Measurements from ENCODE around the gene CACNA1E. TPM values are rescaled to one million over a fixed set of nuclear protein-coding genes. Genes with fewer than 3 reads are reported as not detected.

CACNA1E gene
- total and polyA plus RNA-seq, 2 of the 4 experiments (the other 2 are of a cell fraction): not detected

DNA sequence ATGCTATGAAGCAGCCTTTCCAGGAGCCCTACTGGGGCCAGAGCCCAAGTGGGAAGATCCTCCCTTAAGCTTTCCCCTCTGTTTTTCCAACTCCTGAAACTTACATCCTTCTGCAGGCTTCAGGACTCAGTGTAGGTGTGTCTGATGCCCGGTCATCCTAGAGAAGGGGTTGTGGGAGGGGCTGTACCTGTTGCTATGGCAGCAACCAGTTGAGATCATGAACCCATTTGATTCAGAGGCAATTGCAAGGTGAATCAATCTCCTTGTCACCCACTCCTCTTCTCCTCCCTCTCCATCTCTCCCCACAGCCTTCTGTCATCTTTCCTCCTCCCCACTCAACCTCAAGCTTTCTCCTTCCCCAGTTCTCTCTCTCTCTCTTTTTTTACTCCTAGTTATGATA lies 151.8 kb downstream of the CACNA1E start:
- Histone ChIP-seq H3K4me2 (ENCODE audit: low read depth, low read length) (no peak overlapping the region), H3K27me3 (ENCODE audit: control insufficient read depth, insufficient read depth, low read length) (no peaks in the 10 kb centered on the region), H4K20me1 (ENCODE audit: insufficient read depth, low read length) (no peaks in the 10 kb centered on the region), H3K36me3 (ENCODE audit: control insufficient read depth, insufficient read depth, low read length) (no peaks in the 10 kb centered on the region), H4K91ac (ENCODE audit: insufficient read depth, low read depth, low read length) (no peak overlapping the region), H3K9me1 (ENCODE audit: insufficient read depth, low read length) (no peaks in the 10 kb centered on the region), H4K5ac (ENCODE audit: low read depth, low read length) (no peak overlapping the region), H3K27ac (ENCODE audit: insufficient read depth, low read length) (no peak overlapping the region), H2AK9ac (replicated peaks; ENCODE audit: low read depth, low read length, poor library complexity) (no peak overlapping the region), H3K23ac (ENCODE audit: low read depth, low read length) (no peak overlapping the region), H3K14ac (replicated peaks; ENCODE audit: low read depth, low read length) (no peak overlapping the region), H2BK120ac (ENCODE audit: low read depth, low read length) (no peak overlapping the region), H3K79me1 (ENCODE audit: low read depth in 1 of 2, low read length in 2 of 2) (no peaks in the 10 kb centered on the region), H3K56ac (ENCODE audit: extremely low read depth, insufficient read depth, low read length) (no peak overlapping the region), H2BK20ac (ENCODE audit: low read depth, low read length) (no peak overlapping the region), H3K18ac (ENCODE audit: low read depth, low read length) (no peak overlapping the region), H3K9me3 (ENCODE audit: control insufficient read depth, insufficient read depth, low read length) (0 out of 2 replicates have a peak, but pooled peaks cover 2% of the 10 kb centered on the region), H2BK5ac (ENCODE audit: low read depth, low read length, poor library complexity, severe bottlenecking) (no peak overlapping the region), H2AFZ (replicated peaks; ENCODE audit: low read length, poor library complexity) (no peak overlapping the region), H3K4me1 (ENCODE audit: control insufficient read depth, insufficient read depth, low read length) (no peaks in the 10 kb centered on the region), H3K4me3 (ENCODE audit: insufficient read depth, low read depth, low read length) (no peak overlapping the region), H3K4ac (ENCODE audit: low read depth, low read length) (no peak overlapping the region), H2BK15ac (ENCODE audit: low read depth, low read length) (no peak overlapping the region), H4K8ac (ENCODE audit: low read depth in 2 of 2, low read length in 2 of 2) (no peak overlapping the region), H2AK5ac (ENCODE audit: low read depth, low read length) (no peak overlapping the region), H3K9ac (ENCODE audit: low read depth, low read length) (no peak overlapping the region)
- ChIA-PET POLR2A (ENCODE audit: unreplicated experiment) (no interaction called here), CTCF (no interaction called here)
- intact Hi-C loops (cut with micrococcal nuclease) (no loop called here), in situ Hi-C loops (cut with MboI; ENCODE audit: low sequenced_read_pairs) (no loop called here), dilution Hi-C loops (cut with HindIII; ENCODE audit: low sequenced_read_pairs, unreplicated experiment) (no loop called here)
- DNase-seq (no peak), ATAC-seq (ENCODE audit: low read depth) (no peak)
- no TSS peak for BruUV-seq (replicated peaks)
- no peak for TF ChIP-seq POLR2A (IDR thresholded peaks at IDR 0.05; ENCODE audit: low read depth, low read length)
- no peak for TF ChIP-seq BHLHE40 (IDR thresholded peaks at IDR 0.05; ENCODE audit: low read depth, low read length)
- no peak for TF ChIP-seq SMC3 (IDR thresholded peaks at IDR 0.05; ENCODE audit: low read depth, low read length)
- no peak for TF ChIP-seq MXI1 (IDR thresholded peaks at IDR 0.05; ENCODE audit: borderline replicate concordance, low read depth, low read length)
- TF ChIP-seq RCOR1 (IDR thresholded peaks at IDR 0.05; ENCODE audit: insufficient replicate concordance, low read length): no peak
- no peak for TF ChIP-seq NFE2L2 (IDR thresholded peaks at IDR 0.05; ENCODE audit: low read depth, low read length)
- no peak for TF ChIP-seq FOS (IDR thresholded peaks at IDR 0.05; ENCODE audit: low read depth, low read length)
- no peak for TF ChIP-seq MAFK (IDR thresholded peaks at IDR 0.05; ENCODE audit: low read depth, low read length)
- TF ChIP-seq, protein P1, sequence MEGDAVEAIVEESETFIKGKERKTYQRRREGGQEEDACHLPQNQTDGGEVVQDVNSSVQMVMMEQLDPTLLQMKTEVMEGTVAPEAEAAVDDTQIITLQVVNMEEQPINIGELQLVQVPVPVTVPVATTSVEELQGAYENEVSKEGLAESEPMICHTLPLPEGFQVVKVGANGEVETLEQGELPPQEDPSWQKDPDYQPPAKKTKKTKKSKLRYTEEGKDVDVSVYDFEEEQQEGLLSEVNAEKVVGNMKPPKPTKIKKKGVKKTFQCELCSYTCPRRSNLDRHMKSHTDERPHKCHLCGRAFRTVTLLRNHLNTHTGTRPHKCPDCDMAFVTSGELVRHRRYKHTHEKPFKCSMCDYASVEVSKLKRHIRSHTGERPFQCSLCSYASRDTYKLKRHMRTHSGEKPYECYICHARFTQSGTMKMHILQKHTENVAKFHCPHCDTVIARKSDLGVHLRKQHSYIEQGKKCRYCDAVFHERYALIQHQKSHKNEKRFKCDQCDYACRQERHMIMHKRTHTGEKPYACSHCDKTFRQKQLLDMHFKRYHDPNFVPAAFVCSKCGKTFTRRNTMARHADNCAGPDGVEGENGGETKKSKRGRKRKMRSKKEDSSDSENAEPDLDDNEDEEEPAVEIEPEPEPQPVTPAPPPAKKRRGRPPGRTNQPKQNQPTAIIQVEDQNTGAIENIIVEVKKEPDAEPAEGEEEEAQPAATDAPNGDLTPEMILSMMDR (conservative IDR thresholded peaks at IDR 0.05; ENCODE audit: low read depth, low read length): no peak
- TF ChIP-seq CHD1 (IDR thresholded peaks at IDR 0.05; ENCODE audit: low read depth, low read length): no peak
- TF ChIP-seq, protein P2, sequence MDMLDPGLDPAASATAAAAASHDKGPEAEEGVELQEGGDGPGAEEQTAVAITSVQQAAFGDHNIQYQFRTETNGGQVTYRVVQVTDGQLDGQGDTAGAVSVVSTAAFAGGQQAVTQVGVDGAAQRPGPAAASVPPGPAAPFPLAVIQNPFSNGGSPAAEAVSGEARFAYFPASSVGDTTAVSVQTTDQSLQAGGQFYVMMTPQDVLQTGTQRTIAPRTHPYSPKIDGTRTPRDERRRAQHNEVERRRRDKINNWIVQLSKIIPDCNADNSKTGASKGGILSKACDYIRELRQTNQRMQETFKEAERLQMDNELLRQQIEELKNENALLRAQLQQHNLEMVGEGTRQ (IDR thresholded peaks at IDR 0.05; ENCODE audit: low read depth, low read length): no peak
- no peak for TF ChIP-seq RFX5 (IDR thresholded peaks at IDR 0.05; ENCODE audit: low read depth, low read length)
- TF ChIP-seq CEBPB (IDR thresholded peaks at IDR 0.05; ENCODE audit: low read depth, low read length): no peak
- no peak for TF ChIP-seq MAZ (IDR thresholded peaks at IDR 0.05; ENCODE audit: borderline replicate concordance, low read depth, low read length)
- TF ChIP-seq, protein P3, sequence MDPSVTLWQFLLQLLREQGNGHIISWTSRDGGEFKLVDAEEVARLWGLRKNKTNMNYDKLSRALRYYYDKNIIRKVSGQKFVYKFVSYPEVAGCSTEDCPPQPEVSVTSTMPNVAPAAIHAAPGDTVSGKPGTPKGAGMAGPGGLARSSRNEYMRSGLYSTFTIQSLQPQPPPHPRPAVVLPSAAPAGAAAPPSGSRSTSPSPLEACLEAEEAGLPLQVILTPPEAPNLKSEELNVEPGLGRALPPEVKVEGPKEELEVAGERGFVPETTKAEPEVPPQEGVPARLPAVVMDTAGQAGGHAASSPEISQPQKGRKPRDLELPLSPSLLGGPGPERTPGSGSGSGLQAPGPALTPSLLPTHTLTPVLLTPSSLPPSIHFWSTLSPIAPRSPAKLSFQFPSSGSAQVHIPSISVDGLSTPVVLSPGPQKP (IDR thresholded peaks at IDR 0.05; ENCODE audit: borderline replicate concordance, low read depth, low read length): no peak
- TF ChIP-seq RAD21 (IDR thresholded peaks at IDR 0.05; ENCODE audit: low read length): no peak
- no CpG with 5 or more reads among the region's 1 CpG for WGBS, 2 experiments (ENCODE audit: extremely low coverage in 2 of 2, insufficient read length in 1 of 2)

Measured in IMR-90 (cell line).